GM10847 (cell line): ENCODE results near the gene CHI3L1.

Experiments
- POLR2A ChIP-seq: IDR thresholded peaks from 2 replicates; pipeline ENCODE4 v1.6.1; 2011; ENCODE audit not compliant: insufficient read length; ENCODE audit errors: extremely low read depth

CHI3L1 gene

DNA sequence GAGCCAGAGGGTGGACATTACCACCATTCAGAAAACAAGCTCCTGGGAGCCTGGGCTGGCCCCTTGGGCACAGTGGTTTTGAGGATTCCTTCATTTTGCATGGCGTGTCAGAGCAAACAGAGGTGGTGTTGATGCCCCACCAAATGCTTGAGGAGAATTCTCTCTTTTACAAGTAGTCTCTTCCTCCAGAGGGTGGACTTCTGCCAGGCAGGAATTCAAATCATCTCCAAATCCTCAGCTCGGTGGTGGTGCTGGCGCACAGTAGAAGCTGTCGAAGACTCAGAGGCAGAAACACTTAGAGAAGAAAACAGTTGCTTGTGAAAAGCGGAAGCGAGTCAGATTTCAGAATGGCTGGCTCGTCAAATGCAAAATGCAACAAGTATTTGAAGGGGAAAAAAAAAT is 3.4 kb upstream of the CHI3L1 start:
- no peak for TF ChIP-seq POLR2A

DNA sequence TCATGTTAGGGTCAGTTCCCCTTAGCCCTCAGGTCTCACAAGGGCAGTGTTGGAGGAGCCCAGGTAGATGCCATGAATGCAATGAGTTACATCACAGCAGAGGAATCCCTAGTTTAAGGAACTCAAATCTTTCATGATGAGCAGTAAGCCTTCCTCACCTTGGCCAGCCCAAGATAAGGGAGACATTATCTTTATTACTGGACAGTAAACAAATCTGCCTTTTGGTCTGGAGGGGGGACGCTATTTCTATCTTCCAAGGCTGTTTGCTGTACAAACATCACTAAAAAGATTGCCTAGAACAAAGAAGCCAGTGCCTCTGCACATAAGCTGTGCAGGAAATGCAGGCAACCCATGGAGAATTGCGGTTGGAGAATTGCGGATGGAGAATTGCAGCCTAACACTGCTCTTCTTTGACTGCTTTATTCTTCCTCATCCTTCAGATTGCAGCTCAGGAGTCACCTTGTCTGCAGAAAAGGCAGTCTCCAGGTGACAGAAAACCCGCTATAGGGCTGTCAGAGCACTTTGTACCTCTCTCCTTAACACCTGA is 2.3 kb upstream of the CHI3L1 start:
- TF ChIP-seq POLR2A = no peak

DNA sequence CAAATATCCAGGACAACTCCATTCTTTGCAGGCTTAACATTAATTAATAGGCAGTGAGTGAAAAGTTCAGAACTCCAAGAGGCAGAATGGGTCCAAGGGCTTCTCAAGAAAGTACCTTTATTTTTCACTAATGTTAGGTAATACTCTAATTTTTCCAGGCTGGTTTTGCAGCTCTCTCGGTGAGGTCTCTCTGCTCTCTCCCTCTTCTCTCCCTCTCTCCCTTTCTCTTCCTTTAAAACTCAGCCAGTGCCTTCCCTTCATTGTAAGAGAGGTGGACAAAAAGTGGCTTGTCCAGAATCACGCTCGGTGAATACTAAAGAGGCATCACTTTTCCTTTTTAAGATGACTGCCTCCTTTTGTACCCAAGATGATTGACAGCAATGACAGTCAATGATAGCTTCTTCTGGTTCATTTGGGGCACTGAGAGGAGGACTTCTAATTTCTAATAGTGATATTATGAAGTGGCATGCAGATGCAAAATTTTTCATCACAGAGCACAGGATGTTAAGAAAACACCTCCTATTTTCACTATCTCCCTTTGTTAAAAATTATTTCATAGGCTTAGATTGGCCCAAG is 1.3 kb upstream of the CHI3L1 start:
- TF ChIP-seq POLR2A = no peak

DNA sequence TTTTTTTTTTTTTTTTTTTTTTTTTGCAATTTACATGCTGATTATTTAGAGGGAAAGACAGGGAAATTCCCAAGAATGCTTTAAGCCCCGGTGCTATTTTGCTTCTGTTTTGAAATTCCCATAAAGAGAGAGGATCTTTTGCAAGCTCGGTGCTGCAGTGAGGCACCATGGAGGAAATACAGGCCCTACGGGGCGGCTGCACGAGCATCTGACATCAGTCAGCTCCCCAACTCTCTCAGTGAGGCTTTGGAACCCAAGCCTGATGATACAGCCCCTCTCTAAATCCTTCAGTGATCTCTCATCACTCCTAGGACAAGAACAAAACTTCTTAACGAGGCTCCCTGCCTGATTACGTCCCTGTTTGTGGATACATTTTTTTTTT is 791 bp upstream of the CHI3L1 start:
- no peak for TF ChIP-seq POLR2A

DNA sequence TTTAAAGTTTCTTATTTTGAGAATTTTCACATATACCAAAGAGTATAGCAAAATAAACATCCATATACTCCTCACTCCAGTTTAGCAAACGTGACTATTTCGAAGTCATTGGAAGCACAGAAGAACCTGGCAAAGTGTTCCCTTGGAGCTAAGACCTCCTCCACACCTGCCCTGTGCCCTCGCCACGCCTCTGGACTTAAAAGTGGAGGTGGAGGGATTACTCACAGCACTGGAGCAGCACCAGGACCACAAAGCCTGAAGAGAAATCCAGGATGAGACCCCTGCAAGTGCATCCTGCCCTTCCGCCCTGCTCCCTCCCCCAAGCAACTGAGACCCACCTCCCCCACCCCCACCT is 436 bp downstream of the CHI3L1 start:
- no peak for TF ChIP-seq POLR2A

DNA sequence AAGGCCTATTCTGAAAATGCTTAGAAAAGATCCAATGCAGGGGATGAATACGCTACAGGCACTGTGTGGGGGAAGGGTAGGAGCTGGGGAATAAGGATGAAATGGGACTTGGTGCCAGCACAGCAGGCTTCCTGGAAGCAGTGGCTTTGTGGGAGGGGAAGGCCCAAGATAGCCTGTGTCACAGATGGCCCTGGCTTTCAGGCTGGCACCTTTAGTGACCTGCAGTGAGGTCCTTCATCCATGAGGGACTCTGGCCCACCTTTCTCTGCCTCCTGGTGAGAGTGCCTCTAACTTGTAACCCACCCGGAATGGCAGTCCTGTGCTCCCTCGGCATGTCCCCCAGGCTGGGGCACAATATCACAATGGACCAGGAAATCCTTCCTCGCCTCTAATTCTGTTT is 919 bp downstream of the CHI3L1 start:
- no peak for TF ChIP-seq POLR2A

DNA sequence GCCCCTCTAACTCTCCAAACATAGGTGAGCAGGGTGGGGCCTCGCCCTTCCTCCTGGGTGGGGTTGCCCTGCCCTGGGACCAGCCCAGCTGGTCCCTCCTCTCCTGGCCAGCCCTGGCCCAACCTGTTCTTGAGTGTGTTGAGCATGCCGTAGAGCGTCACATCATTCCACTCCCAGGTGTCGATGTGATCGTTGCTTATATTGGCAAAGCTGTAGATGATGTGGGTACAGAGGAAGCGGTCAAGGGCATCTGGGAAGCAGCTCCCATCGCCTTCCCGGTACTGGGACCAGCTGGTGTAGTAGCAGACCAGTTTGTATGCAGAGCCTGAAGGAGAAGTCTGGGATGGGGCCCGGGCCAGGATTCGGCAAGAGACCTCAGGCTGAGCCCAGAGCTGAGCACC is 1.4 kb downstream of the CHI3L1 start:
- TF ChIP-seq POLR2A = no peak

DNA sequence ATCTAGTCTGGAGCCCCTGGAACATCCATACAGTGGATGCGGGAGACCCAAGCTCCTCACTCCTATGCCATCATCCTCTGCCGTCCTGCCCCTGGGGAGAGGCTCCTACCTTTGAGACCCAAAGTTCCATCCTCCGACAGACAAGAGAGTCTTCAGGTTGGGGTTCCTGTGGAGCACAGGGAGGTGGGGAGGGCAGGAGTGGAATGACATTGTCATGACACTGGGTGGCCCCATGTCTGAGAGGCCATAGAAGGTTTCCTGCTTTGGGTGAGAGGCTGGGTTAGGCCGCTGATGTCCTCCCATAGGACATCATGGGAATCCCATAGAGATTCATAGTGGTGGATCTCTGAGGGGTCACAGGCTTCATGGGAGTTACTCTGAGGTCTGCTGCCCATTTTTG is 2.0 kb downstream of the CHI3L1 start:
- TF ChIP-seq POLR2A = no peak

DNA sequence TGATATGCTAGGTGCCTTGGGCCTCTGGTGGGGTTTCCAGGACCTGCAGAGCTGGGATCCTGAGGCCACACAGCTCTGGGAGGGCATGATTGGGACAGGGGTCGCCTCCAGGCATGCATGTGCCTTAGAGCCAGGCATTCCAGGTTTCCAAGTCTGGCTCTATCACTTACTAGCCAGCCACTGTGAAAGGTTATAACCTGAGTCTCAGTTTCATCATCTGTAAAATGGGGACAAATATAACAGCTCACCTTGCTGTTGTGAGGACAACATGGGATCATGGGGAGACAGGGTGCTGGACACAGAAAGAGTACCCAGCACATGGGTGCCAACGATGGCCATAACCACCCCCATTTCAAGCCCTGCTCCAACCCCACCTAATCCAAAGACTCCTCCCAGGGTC is 2.7 kb downstream of the CHI3L1 start:
- no peak for TF ChIP-seq POLR2A

DNA sequence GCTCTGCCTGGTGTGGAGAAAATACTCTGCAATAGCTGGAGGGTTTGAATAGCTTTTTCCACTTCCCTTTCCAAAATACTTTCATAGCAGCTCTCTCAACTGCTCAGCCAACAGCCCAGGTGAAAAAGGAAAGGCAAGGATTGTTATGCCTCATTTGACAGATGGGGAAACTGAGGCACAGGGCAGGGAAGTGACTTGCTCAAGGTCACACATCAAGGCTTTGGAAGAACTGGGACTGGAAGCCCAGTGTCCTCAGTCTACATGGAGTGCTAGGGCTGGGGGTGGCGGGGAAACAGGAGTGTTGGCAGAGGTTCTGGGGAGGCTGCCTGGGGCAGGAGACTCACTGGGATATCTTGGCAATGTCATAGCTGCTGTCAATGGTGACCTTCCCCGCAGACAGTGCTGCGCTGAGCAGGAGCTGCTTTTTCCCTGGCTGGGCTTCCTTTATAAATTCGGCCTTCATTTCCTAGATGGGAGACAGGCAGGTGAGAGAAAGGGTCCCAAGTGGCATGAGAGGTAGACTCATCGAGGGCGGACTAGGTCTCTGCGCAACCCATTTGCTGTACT is 4.0 kb downstream of the CHI3L1 start:
- no peak for TF ChIP-seq POLR2A

DNA sequence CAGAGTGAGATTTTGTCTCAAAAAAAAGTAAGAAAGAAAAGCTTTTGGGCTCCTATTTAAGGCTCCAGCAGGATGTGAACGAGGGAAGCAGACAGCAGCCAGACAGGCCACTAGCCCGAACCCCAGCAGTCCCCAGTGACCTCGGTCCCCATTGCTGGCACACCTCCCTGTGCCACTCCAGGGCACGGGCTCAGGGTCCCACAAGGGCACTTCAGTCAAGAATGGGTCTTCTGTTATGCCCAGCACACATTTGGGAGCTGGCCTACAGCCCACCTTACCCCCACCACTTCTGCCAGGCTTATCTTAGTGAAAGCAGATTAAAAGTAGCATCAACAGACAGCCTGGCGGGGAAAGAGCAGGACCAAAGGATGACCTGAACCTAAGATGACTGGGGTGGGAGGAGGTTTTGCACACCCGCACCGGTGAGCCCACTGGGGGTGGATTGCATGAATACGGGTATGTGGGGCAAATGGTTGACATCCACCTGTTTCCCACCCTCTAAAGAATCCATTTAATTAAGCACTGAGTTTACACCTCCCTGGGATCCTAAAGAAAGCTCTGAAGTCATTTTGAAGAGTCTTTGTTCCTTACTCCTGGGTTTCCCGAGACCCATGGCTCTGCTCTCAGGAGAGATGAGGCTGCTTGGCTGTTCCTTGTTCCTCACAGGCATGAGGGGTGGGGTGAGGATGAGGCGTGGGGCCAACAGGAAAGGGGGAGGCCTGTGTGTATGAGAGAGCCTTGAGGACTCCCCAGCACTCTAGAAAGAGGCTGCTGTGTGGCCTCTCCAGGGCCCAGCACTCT is 4.7 kb downstream of the CHI3L1 start:
- no peak for TF ChIP-seq POLR2A

DNA sequence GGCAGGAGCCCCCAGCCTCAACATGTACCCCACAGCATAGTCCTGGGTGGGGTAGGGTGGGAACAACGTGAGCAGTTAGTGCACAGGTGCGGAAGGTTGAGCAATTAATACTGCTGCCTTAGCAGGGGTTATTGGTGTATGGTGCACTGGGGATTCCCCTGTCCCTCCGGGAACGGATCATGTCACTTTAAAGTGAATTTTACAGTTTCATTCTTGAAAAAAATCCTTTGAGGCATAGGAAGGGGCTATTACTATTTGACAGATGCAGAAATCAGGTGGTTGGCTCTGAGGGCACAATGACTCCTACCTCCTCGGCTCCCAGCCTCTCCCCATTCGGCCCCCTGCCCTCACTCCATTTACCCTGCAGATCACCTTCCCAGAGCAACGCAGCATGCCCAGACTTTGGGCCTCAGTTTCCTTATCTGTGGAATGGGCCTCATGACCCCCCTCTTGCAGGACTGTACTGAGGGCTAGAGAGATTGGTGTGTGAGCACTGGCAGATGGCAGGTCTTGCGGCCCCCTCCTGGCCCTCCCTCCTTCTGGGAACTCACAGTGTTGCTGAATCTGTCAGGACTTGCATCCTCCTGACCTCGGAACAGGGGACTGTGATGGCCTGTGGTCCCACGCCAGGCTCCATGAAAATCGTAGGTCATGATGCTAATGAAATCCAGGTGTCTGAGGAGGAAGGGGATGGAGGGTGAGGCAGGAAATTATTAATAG is 5.7 kb downstream of the CHI3L1 start:
- no peak for TF ChIP-seq POLR2A

DNA sequence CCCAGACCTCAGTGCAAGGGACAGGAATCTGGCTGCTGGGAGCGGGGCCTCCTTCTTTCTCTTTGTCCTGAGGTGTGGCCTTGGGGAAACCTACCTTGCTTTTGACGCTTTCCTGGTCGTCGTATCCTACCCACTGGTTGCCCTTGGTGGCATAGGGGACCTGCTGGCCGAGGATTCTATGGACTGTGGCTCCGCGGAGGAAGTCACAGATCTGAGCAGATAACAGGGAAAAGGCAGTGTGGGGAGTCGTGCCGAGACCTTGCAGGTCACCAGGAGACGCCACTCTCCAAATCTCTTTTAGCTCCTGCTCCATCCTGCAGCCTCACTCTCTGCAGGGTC is 6.9 kb downstream of the CHI3L1 start:
- no peak for TF ChIP-seq POLR2A

DNA sequence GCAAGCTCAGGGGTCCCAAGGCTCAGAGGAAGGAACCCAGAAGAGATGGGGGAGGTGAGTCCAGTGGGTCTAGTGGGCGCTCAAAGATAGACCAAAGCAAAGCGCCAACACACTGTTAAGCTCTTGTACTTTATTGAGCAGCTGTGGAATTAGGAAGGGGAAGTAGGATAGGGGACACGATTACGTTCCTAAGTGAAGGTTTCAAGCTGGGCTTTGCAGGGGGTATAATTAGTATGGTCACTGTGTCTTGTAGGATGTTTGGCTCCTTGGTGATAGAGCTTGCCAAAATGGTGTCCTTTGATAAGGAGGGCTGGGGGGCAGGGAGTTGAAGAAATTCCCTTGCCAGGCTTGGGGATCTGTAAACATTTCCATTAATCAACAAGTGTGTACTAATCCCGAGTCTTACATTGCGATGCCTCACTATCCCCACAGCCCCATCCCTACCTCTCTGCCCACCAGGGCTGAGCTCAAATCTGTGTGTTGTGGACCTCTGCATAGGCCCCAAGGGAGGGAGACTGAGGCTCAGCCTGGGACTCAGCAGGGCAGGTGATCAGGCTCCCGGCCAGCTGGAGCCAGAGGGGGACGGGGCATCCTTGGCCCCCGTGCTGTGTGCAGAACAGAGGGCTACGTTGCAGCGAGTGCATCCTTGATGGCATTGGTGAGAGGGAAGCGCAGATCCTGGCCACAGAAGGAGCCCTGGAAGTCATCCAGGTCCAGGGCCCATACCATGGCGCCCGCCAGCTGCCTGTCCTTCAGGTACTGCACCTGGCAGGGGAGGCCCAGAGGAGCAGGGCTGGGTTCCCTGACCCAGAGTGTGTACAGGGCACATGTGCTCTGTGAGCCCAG is 7.5 kb downstream of the CHI3L1 start:
- TF ChIP-seq POLR2A = no peak

DNA sequence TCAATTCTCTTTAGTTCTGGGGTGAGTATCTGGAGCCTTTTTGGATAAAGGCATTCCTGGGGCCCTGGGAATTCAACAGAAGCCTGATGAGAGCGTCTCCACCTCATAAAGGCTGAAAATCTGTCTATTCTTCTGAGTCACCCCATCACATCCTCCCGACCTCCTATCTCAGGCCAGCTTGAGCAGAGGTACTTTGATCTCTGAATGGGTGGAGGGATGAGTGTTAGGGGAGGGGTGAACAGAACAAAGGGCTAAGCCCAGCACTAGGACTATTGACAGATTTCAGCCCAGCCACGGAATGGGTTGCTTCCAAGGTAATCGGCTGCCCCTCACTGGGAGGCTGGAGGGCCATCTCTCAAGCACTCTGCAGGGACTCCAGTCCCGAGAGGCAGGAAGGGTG is 8.4 kb downstream of the CHI3L1 start:
- TF ChIP-seq POLR2A = no peak
